NCI-H1417 (cell line): ENCODE results near the gene LTC4S.

ENCODE experiments used
- DNase-seq, 3 experiments: peaks; one replicate each; lab custom pipeline; 2025; lab: John Stamatoyannopoulos, UW

The LTC4S gene

DNA sequence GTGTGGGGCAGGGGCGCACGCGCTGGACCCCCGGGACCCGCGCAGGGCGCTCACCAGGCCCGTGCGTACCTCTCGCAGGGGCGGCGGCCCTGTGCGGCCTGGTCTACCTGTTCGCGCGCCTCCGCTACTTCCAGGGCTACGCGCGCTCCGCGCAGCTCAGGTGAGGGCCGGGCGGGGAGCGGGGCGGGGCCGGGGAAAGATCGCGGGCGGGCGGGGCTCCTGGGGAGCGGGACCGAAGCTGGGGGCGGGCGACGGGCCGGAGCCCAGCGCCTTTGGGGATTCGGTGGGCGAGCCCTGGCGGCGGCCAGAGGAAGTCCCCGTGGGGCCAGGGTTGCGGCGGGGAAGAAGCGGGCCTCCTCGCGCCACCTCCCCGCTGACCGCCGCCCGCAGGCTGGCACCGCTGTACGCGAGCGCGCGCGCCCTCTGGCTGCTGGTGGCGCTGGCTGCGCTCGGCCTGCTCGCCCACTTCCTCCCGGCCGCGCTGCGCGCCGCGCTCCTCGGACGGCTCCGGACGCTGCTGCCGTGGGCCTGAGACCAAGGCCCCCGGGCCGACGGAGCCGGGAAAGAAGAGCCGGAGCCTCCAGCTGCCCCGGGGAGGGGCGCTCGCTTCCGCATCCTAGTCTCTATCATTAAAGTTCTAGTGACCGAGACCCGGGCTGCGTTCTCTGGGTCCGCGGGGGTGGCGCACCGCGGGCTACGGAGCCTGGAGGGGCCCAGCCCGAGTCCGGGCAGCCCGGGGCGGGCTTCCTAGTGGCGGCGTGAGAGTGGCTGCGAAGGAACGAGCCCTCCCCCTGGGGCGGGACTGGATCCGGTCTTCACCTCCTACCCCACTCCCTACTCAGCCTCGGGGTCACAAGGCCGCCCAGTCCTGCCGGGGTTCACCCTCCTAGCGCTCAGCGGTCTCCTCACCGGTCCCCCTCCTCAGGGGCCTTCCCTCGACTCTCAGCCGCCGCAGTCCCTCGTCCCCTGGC lies 2.4 kb downstream of the LTC4S start:
- peak; percentile 79 to 87 (median 87) for DNase-seq

DNA sequence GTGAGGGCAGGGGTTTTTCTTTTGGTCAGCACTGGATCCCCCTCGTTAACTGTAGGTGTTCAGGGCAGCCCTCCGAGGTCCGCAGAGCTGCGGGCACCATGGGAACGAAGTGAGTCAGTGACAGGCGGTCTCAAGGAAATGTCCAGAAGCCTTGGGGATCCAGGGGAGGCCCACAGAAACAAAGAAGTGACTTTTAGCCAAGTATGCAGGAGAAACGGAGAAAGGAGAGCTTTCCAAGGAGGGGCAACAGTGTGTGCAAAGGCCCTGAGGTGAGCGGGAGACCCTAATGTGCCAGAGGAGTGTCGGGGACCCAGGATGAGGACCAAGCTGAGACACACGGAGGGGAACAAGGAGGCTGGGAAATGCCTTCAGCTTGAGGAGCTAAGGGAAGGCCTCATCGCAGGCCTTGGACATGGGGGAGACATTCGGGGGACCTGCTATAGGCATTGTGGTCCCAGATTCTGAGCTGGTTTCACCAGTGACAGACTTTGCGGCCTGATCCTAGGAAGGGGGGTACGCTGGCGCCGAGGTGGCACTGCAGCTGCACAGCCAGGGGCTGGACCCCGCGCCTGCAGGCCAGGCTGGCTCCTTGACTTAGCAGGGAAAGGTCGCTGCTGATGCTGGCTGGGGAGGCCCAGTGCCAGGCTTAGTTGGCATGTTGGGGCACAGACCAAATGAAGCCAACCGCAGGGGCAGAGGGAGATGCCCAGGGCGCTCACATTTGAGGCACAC lies 3.3 kb downstream of the LTC4S start:
- DNase-seq, result no peak

DNA sequence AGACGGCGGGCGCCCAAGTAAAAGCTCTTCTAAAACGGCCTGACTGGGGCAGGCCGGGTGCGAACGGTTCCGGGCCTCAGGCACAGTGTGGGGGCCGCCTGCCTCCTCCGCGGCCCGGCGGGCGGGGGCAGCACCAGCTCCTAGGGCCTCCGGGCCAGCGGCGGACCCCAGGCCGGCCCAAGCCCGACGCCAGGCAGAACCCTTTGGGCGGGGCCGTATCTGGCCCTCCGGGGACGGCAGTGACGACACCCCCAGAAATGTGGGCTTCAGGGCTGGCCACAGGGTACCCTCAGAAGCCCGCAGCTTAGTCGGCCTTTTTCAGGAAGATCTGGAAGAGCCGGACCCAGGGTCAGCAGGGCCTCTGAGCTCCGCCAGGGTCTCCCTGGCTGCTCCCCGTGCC lies 4.0 kb downstream of the LTC4S start:
- no peak for DNase-seq

DNA sequence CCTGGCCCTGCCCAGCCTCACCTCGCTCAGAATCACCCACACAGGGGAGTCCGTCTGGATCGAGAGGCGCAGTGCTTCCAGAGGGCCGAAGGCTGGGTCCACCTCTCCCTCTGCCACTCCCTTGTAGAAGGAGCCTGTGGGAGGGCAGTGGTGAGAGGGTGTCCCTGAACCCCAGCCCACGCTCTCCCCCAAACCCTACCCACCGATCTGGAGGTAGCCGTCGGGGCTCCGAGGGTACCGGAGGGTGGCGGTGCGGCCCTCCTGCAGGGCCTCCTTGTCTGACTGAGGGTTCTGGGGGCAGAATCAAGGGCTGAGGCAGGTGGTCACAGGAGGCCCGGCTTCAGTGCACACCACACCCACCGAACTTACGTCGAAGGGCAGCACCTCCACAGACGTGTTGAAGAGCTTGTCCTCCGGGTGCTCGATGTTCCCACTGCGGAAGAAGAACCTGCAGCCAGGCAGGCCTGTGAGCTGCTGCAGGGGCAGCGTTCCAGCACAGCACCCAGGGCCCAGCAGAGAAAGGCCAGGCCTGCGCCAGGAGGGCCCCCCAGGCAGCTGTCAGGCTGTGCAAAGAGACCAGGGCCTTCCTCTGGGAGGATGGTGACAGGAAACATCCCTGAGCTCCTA lies 4.5 kb downstream of the LTC4S start:
- DNase-seq, result no peak

DNA sequence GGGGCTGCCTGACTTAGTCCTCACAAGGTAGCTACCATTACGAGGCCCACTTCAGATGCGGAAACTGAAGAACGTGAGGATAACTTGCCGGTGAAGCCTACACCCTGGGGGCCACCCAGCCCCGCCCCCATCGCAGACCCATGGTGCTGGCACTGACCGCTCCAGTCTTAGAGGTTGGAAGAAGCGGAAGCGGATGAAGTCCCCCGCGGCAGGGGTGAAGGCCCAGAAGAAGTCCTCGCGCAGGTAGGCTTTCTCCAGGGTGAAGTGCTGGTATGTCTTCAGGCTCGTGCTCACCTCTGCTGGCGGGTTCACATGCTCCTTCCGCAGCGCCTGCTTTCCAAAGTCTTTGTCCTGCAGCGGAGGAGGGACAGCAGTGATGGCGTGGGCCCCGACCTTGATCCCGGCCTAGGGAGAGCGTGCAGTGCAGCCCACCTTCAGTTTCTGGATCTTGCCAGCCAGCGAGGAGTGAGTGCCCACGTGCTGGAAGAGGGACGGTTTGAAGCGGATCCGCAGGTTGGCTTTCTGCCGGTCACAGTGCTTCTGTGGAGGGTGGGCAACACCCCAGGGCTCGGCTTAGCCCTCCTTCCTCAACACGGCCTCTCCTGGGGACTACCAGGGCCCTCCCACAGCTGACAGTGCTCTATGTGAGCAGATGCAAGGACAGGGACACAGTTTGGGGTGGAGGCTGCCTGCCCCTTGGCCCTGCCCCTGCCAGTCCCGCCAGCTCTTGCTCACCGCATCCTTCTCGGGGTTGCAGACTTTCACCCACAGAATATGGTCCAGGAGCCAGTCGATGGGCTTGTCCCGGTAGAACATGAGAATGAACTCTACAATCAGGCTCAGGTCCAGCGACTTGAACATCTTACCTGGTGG lies 5.2 kb downstream of the LTC4S start:
- DNase-seq, result no peak

DNA sequence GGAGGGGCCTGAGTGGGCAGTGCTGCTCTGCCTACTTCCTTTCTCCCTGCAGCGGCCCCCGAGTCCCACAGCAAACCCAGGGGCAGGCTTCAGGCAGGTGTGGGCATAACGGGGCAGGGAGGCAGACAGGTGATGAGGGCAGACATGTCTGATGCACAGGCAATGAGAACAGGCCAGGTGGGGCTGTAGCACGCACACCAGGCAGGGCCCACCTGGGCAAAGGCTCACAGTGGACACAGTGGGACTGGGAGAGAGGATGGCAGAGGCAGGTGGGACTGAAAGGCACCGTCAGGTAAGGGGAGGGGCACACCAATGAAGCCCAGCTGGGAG lies 5.8 kb downstream of the LTC4S start:
- DNase-seq, result no peak

DNA sequence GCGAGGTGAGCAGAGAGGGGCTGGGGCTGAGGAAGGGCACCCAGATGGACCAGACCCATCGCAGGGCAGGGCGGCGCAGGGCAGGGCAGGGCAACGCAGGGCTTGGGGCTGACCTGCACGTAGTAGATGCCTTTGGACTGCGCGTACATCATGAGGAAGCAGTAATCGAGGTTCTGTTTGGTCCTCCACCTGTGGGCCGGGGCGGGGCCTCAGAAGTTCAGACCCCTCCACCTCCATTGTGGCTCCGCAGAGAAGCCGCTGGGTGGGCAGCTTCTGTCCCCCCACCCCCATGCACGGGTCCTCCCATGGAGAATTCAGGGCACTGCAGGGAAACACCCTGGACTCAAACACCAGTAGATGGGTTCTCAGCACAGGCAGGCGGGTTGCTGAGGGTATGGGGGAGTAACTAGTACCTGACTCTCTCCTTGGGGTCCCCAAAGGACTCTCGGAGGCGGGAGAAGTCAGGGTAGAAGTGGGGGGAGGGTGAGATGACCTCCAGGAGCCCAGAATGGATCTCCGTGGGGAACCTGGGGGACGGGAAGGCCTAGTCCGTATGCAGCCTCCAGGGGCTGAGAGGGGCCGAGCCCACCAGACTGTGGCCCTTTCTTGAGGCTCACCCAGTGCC lies 6.4 kb downstream of the LTC4S start:
- no peak for DNase-seq

DNA sequence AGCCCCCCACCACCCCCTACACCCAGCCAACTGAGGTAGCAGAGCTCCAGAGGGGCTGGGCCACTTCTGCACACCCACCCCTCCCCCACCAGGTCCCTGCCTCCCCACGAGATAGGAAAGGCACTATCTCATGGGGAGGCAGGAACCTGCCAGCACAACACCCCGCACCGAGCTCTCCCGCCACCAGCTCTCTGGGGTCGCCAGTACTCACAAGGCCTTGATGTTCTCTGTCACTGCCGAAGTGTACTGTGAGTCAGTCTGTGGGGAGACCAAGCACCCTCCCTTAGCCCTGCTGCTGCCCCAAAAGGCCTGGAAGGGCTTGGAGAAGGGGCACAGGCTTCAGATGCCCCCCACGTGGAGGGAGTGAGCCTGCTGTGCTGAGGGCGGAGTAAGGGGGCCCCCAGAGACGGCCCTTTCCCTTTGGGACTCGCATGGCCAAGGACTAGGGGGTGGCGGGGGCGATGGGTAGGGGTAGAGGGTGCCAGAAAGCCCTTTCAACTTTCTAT lies 7.0 kb downstream of the LTC4S start:
- DNase-seq, result no peak

DNA sequence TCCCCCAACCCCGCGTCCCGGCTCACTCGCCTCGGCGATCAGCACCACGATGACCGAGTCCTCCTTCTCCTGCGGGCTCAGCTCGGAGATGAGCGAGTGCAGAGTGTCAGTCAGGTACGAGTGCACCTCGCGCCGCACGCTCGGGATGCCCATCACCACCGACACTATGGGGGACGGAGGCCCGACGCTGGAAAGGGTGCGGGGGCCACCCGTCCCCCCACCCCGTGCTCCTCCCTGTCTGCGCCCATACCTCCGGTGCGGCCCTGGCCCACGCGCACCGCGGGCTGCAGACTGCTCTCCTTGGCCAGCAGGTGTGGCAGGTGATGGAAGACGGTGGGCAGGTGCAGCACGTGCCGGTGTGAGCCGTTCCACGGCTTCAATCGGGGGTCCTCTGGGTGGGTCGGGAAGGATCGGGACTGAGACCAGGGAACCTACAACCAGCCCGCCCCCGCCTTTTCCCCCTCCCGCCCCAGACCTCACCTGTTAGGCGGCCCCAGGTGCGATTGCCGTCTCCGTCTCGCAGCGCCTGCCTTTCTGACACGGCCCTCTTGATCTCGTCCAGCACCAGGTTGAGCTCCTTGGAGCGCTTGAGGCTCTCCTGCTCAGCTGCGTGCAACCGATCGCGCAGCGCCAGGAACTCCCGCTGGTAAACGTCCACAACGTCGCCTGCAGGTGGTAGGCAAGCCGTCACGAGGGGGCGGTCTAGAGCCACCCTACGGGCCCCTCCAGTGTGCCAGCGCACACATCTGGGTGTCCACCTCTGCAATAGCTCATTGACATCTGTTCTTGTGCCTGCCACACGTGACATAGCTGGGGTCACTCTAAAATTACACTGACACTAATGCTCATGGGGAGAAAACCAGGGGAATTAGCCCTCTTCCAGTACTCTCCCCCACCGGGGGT lies 7.8 kb downstream of the LTC4S start:
- peak; percentile 34 to 82 (median 58) for DNase-seq

DNA sequence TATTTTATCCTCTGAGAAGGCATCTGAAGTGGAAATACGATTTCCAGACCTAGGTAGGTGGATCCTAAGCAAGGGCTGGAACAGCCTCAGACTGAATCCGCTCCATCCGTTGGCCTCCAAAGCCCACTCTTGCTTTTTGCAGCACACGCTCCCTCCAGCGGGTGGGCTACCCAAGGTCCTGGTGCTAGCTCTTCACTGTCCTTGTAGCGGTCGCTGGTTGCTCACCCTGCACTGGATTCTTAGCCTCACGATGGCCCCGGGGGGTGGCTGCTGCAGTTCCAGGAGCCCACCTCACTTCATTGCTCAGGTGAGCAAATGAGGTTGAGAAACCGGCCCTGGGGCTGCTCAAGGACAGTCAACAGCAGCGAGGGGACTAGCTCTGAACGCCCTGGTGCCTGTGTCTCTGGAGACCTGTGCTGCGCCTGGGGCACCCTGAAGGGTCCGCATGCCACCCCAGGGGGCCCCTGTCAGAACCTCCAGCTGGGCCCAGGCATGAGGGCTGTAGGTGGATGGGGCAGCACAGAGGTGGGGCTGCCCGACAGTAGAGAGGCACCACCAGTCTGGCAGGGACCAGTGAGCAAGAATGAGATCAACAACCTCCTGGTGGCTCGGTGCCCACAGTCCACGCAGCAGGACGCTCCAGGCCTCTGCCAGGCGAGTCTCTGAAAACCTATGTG lies 8.6 kb downstream of the LTC4S start:
- peak in 1 of 3 experiments; percentile 33 for DNase-seq

DNA sequence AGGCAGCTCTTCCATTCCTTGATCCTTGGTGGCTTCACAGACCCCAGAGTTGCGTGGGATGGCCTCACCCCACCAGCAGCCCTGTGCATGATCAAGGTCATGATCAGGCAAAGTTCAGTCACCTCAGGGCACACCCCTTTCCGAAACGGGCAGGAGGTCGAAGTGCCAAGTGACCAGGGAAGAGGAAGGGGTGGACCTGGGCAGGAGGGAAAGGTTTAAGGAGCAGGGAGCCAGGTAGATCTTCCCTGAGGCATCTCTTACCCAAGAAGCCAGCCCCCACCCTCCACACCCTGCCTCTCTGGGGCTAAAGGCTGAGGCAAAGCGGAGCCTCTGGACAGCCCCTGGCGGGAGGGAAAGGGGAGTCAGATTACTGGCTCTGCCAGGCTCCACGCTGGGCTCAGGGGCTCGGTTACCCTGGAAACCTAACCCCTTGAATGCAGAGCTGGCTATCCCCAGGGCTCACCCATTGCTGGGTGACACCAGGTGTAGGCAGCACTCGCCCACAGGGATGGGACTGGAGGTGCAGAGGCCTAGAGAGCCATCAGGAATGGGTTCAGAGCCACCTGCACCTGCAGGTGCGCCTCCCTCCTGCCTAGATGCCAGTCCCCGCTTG lies 9.3 kb downstream of the LTC4S start:
- DNase-seq, result peak; percentile 82 to 94 (median 83)

DNA sequence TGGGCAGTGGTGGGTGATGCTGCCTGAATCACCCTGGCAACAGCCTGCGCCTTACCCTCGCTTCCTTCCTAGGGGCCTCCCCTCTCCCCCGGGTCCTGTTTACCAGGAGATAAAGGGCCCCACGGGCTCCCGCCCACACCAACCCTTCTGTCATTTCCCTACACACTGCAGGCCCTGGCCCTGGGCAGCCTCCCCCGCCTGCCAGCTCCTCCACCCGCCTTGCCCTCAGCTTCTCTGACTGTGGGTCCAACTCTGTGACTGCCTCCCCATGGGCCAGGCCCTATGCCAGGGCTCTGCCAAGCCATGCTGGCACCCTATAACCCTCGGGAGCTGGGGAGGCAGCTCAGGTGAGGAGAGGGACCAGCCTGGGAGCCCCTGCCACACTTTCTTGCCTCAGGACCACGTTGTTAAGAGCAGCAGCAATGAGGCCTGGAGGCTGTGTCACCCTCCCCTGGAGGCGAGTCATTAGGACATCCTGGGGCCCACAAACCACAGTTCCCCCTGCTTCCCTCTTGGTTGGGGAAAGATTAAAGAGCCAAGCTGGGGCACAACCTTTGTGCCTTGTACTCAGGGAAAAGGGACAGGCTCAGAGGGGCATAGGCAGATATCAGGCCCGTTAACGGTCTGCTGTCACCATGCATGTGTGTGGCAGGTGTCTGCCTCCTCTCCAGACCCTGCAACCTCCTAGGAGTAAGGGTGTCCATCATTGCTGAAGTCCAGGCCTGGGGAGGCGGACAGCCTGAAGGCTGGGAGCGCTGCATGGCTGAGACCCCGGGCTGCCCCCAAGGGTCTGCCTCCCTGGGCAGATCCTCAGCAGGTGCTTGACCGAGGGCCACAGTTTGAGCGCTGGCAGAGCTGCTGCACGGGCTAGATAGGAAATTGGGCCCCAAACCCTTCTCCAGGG lies 10.1 kb downstream of the LTC4S start:
- DNase-seq, result peak in 2 of 3 experiments; percentile 58 to 76

DNA sequence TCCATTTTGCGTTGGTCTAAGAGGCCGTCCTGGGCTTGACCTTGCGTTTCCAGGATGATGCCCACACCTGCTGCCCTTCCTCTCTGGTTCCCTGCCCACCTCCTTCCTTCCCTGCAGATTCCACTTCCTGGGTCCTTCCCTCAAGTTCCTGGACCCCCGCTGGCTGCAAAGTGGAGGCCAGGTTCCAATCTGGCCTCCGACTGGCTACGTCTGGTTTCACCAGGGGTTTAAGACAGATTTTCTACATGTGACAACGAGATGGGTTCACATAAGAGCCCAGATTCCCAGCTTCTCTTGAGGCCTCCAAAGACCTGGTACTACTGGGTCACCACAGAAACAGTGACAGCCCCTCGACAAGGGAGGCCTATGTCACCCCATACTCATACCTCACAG lies 10.8 kb downstream of the LTC4S start:
- no peak for DNase-seq

DNA sequence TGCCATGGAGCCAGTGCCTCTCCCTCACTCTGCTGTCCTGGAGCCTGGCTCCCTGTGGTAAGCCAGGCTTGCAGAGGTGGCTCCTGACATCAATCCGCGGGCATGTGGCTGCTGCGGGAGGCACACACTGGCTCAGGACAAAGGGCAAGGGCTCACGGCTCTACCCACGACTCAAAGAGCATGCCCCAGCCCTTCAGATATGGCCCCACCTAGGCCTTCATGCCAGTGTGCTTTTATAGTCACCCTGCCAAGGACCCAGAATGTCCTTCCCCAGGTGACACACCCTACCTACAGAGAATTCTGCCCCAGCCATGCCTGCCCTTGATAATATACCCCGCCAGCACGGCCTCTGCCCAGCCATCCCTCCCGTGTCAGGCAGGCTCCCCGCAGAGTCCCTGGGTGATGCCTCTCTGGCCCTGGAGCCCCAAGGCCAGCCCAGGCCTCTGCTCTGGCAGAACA lies 11.3 kb downstream of the LTC4S start:
- DNase-seq, result peak in 1 of 3 experiments; percentile 36

DNA sequence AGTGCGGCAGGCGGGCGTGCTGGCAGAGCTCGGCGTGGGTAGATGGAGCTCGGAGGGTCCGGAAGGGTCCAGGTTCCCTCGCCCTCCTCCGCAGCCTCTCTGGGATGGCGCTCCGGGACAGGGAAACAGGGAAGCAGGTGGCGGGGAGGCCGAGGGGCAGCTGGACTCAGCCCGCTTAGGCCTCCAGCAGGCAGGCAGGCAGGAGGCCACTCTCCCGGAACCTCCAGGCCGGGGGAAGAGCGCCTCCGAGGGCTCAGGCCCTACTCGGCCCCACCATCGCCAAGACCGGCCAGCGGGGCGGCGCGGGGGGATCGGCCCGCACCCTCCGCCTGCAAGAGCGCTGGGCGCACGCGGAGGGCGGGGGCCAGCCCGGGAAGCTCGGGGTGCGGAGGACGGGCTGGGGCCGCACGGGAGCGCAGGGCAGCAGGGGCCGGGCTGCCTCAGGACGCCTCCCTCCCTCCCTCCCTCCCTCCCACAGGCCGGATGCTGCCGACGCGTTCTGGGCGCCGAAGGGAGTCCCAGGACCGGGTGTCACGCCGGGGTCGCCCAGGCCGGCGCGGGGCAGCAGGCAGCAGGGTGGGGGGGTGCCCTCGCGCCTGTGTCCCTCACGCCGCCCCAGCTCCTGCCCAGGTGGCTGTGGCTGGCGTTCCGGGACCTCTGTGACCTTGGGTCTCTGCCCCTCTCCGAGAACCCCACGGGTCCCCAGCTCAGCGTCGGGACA lies 11.9 kb downstream of the LTC4S start:
- peak in 2 of 3 experiments; percentile 51 for DNase-seq

DNA sequence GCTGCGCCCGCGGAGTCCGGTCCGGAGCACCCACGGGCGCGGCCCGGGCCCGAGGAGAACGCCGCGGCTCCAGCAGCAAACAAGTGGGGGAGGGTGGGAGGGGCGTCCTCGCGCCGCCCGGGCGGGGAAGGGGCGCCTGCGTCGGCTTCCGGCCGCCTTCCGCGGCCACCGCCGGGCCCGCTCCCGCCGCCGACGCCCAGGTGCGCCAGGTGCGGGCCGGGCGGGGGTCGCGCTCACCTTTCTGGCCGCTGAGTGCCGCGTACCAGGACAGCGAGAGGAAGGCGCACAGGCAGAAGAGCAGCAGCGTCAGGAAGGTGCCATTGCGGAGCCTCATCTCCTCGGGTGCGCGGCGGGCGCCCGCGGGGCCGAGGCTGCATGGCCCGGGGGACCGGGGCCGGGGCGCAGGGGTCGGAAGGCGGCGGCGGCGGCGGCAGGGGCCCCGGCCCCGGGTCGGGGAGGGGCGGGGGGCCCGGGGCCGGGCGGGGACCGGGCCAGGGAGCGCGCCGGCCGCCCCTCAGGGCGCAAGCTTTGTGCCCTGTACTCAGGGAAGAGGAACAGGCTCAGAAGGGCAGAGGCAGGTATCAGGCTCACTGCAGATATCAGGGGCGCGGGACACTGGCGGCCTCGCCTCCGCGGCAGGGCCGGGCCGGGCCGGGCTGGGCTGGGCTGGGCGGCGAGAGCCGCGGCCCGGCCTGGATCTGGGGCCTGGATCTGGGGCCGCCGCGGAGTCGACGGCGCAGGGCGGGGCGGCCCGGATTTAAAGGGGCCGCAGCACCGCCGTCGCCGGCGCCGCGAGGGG lies 12.7 kb downstream of the LTC4S start, which contains the start of gene MGAT4B:
Gene MGAT4B, minus strand, starts transcription at position 617 of the 799 bp plus-strand sequence. Its CDS starts 283 bp downstream, at position 334.
- peak; percentile 63 to 80 (median 70) for DNase-seq
